GM18868 (cell line): ENCODE results near the gene TOMT.

Experiments
- ATAC-seq: cut with Tn5 transposase; IDR thresholded peaks from one replicate; pipeline ENCODE4 v1.9.1; 2021; ENCODE audit warnings: mild to moderate bottlenecking, moderate library complexity; ENCODE audit not compliant: unreplicated experiment

Gene TOMT

GRCh38 chr11:72085621-72086351 is 19.9 kb upstream of the TOMT start:
- no peak for ATAC-seq

GRCh38 chr11:72088076-72088808 is 17.5 kb upstream of the TOMT start:
- no peak for ATAC-seq

- ATAC-seq: no peak
These were observed 14.4 kb upstream of the TOMT start for GRCh38 chr11:72091292-72091691.

GRCh38 chr11:72098741-72099140 is 7.0 kb upstream of the TOMT start:
- ATAC-seq: no peak

GRCh38 chr11:72100009-72100408 is 5.7 kb upstream of the TOMT start:
- no peak for ATAC-seq

GRCh38 chr11:72100462-72100861 is 5.3 kb upstream of the TOMT start:
- no peak for ATAC-seq

- ATAC-seq: no peak
These were observed 3.6 kb upstream of the TOMT start for GRCh38 chr11:72102162-72102561.

GRCh38 chr11:72102631-72102945 is 3.1 kb upstream of the TOMT start:
- ATAC-seq: no peak

- peak; percentile 89 for ATAC-seq
These were observed 2.6 kb upstream of the TOMT start, which contains the start of gene LAMTOR1 for GRCh38 chr11:72102946-72103753. LAMTOR1 (minus strand) TSS chr11:72103297; CDS start chr11:72103224, 73 bp downstream.

GRCh38 chr11:72103754-72104167 is 2.0 kb upstream of the TOMT start:
- no peak for ATAC-seq

GRCh38 chr11:72111300-72112142 is 5.8 kb downstream of the TOMT start:
- ATAC-seq: no peak

GRCh38 chr11:72112143-72112977 is 6.6 kb downstream of the TOMT start, which contains the start of gene ANAPC15:
ANAPC15 (minus strand) TSS chr11:72112695; CDS start chr11:72111276, 1,419 bp downstream.
- ATAC-seq: peak; percentile 89

GRCh38 chr11:72112978-72113808 is 7.5 kb downstream of the TOMT start:
- ATAC-seq: no peak

GRCh38 chr11:72114570-72114969 is 8.8 kb downstream of the TOMT start:
- ATAC-seq: no peak

GRCh38 chr11:72116019-72116755 is 10.5 kb downstream of the TOMT start:
- no peak for ATAC-seq

GRCh38 chr11:72119198-72119597 is 13.5 kb downstream of the TOMT start:
- ATAC-seq: no peak

- no peak for ATAC-seq
These were observed 15.2 kb downstream of the TOMT start for GRCh38 chr11:72120930-72121329.

GRCh38 chr11:72122607-72123006 is 16.9 kb downstream of the TOMT start:
- no peak for ATAC-seq
